GM19372 (cell line): ENCODE measurements around the gene CCL27.

Source experiments
- ATAC-seq: cut with Tn5 transposase; IDR thresholded peaks from one replicate; pipeline ENCODE4 v1.9.1; 2021; ENCODE audit warnings: mild to moderate bottlenecking, low read depth, moderate library complexity; ENCODE audit not compliant: unreplicated experiment

CCL27 gene

GRCh38 chr9:34662526-34663302 lies at the start of gene CCL27:
CCL27 (minus strand) TSS chr9:34662657; CDS start chr9:34662633, 24 bp downstream.
- ATAC-seq, result no peak

- no peak for ATAC-seq
These were observed 49.7 kb upstream of the CCL27 start for GRCh38 chr9:34712140-34712539.

- ATAC-seq, result no peak
These were observed 47.6 kb upstream of the CCL27 start, which contains the start of gene CCL21 for GRCh38 chr9:34710023-34710422. CCL21 (minus strand) TSS chr9:34710136; CDS start chr9:34710066, 70 bp downstream.

- no peak for ATAC-seq
These were observed 46.9 kb upstream of the CCL27 start for GRCh38 chr9:34709196-34709978.

GRCh38 chr9:34707130-34707529 lies 44.7 kb upstream of the CCL27 start:
- no peak for ATAC-seq

- no peak for ATAC-seq
These were observed 39.6 kb upstream of the CCL27 start for GRCh38 chr9:34701769-34702736.

GRCh38 chr9:34701023-34701768 lies 38.7 kb upstream of the CCL27 start:
- no peak for ATAC-seq

- no peak for ATAC-seq
These were observed 32.4 kb upstream of the CCL27 start for GRCh38 chr9:34694811-34695210.

GRCh38 chr9:34693560-34693959 lies 31.1 kb upstream of the CCL27 start:
- ATAC-seq, result no peak

GRCh38 chr9:34691936-34692315 lies 29.5 kb upstream of the CCL27 start:
- no peak for ATAC-seq

GRCh38 chr9:34690983-34691935 lies 28.8 kb upstream of the CCL27 start, which contains the start of gene CCL19:
CCL19 (minus strand) TSS chr9:34691276; CDS start chr9:34691139, 137 bp downstream.
- no peak for ATAC-seq

GRCh38 chr9:34689512-34689911 lies 27.1 kb upstream of the CCL27 start:
- no peak for ATAC-seq

- ATAC-seq, result no peak
These were observed 26.6 kb upstream of the CCL27 start for GRCh38 chr9:34689116-34689470.

GRCh38 chr9:34688329-34689115 lies 26.1 kb upstream of the CCL27 start:
- ATAC-seq, result no peak

- ATAC-seq, result no peak
These were observed 25.0 kb upstream of the CCL27 start for GRCh38 chr9:34687276-34688030.

GRCh38 chr9:34686732-34687131 lies 24.3 kb upstream of the CCL27 start:
- no peak for ATAC-seq

GRCh38 chr9:34686231-34686630 lies 23.8 kb upstream of the CCL27 start:
- no peak for ATAC-seq
